ENCODE results near the gene ZFP36L2.
A peak's percentile ranks its signal among the peaks of the same experiment; 100 is the strongest.

DNA sequence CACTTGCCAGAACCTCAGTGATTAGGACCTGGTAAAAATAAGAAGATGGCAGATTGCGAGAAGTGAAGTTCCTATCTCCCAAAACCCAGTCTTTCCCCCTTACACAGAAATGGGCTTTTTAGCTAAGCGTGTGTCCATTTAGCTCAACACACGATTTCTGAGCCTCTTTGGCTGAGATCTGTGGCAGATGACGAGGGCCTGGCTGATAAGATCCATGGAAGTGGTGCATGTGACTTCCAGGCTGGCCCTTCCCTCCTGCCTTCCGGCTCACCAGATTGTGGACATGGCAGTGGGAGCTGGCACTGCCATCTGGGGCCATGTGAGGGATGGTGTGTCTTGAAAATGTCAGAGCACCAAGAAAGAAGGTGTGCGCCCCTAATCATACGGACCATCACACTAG is 41.0 kb upstream of the ZFP36L2 start:
- peak; percentile 98 for TF ChIP-seq GATA2 (IDR thresholded peaks at IDR 0.05; ENCODE audit: low read depth, low read length)
- peak; percentile 95 for TF ChIP-seq GATA3 (IDR thresholded peaks at IDR 0.05; ENCODE audit: low read depth, low read length)

Measured in SH-SY5Y (cell line).